Measurements from ENCODE around the gene MFAP3L.
A peak's percentile ranks its signal among the peaks of the same experiment; 100 is the strongest.
"Not testable (repeated sequence)": the region's sequence is repeated elsewhere in the genome, so short reads cannot be mapped to it uniquely, and the experiment has no call there.

Gene MFAP3L

GRCh38 chr4:170026253-170027021 is at the start of gene MFAP3L:
TSS of gene MFAP3L (minus strand) at chr4:170026395. CDS start at chr4:170005877, 20,518 bp downstream.
- peak; percentile 67 to 70 (median 69) for DNase-seq (ENCODE audit: low read depth in 3 of 3)

DNA sequence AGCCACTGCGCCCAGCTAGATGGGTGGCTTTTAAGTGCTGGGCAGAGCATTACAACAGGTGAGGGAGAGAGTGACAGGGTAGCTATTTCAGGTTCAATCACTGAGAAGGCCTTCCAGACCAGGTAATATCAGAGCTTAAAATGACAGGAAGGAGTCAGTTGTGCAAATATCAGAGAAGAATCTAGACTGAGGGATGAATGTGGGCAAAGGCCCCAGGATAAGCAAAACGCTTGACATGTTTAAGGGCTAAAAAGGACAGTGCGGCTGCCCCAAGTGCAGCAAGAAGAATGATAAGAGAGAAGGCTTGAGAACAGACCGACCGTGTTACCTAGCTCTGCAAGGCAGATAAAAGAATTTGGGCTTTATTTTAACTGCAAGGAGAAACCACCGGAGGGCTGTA is 45.0 kb upstream of the MFAP3L start:
- DNase-seq (ENCODE audit: low read depth in 3 of 3), result no peak

- no peak for DNase-seq (ENCODE audit: low read depth in 3 of 3)
Measured at GRCh38 chr4:170068438-170069128, 42.4 kb upstream of the MFAP3L start.

- DNase-seq (ENCODE audit: low read depth in 3 of 3), result no peak
Measured at GRCh38 chr4:170059421-170059820, 33.2 kb upstream of the MFAP3L start.

- DNase-seq (ENCODE audit: low read depth in 3 of 3), result no peak
Measured at GRCh38 chr4:170058826-170059225, 32.6 kb upstream of the MFAP3L start.

- no peak for DNase-seq (ENCODE audit: low read depth in 3 of 3)
Measured at GRCh38 chr4:170057866-170058265, 31.7 kb upstream of the MFAP3L start.

- no peak for DNase-seq (ENCODE audit: low read depth in 3 of 3)
Measured at GRCh38 chr4:170052919-170053318, 26.7 kb upstream of the MFAP3L start.

- no peak for DNase-seq (ENCODE audit: low read depth in 3 of 3)
Measured at GRCh38 chr4:170051402-170051801, 25.2 kb upstream of the MFAP3L start.

- no peak for DNase-seq (ENCODE audit: low read depth in 3 of 3)
Measured at GRCh38 chr4:170049766-170050165, 23.6 kb upstream of the MFAP3L start.

- peak in 1 of 3 experiments; percentile 20 for DNase-seq (ENCODE audit: low read depth in 3 of 3)
Measured at GRCh38 chr4:170047771-170048354, 21.7 kb upstream of the MFAP3L start.

GRCh38 chr4:170046156-170046555 is 20.0 kb upstream of the MFAP3L start:
- DNase-seq (ENCODE audit: low read depth in 3 of 3), result not testable (repeated sequence)

DNA sequence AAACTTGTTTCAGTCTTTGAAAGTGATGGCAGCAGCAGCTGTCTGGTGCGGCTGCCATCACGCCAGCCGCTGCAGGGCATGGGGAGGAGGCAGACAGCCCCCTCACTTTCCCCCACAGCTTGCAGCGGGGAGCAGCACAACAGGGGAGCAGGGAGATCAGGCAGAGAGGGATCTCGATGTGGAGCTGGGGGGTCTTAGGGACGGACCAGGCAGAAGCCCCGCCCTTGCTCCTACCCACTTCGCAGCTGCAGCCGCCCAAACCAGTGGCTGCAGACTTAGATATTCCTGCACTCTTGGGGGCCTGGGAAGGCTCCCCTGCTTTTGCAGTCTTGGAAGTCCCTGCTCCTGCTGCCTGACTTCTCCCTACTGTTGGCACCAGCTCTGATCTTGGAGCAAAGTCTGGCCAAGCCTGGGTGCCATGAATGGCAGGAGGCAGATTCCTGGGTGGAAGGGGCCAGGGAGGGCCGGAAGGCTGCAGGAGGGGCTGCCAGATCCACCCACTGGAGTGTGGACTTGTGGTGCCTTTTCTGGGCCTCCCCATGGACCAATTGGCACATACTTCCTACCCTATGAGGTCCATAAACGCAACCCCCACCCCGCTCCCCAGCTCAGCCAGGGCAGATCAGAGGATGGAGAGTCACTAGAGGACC is 14.0 kb upstream of the MFAP3L start:
- DNase-seq (ENCODE audit: low read depth in 3 of 3), result no peak

GRCh38 chr4:170038769-170039168 is 12.6 kb upstream of the MFAP3L start:
- no peak for DNase-seq (ENCODE audit: low read depth in 3 of 3)

DNA sequence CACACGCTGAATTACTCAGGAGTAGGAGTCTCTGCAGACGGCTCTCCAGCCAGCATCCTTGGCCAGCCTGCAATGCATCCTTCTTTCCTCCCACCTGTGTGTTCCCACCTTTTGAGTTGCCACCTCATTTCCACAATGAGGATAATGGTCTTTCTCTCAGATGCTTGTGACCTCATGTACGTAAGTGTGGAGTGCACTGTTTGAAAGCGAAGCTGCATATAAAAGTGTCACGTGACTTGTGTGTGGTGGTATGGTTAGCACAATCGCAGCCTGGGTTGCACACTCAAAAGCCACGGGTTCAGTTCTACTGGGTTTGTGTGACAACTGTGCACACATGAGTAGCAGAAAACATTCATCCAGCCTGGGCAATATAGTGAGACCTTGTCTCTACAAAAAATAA is 12.0 kb upstream of the MFAP3L start:
- no peak for DNase-seq (ENCODE audit: low read depth in 3 of 3)

DNA sequence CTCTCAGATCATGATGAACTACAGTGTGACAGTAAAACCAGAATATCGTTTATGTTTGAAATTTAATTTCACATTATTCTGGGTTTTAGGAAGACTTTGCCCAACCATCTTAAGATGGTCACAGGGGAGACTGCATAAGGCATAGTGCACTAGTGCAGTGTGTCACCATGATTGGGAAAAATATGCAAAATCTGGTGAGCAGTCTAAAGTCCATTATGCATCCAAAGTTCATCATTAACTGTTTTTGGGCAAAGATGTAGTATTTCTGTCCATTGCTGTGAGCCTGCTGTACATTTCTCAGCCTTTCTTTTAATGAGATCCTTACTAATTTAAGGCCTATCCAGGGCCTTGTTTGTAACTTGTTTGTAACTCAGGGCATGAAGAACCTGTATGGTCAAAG is 11.3 kb upstream of the MFAP3L start:
- no peak for DNase-seq (ENCODE audit: low read depth in 3 of 3)

GRCh38 chr4:170035845-170036244 is 9.7 kb upstream of the MFAP3L start:
- DNase-seq (ENCODE audit: low read depth in 3 of 3), result no peak

- no peak for DNase-seq (ENCODE audit: low read depth in 3 of 3)
Measured at GRCh38 chr4:170035231-170035630, 9.0 kb upstream of the MFAP3L start.

DNA sequence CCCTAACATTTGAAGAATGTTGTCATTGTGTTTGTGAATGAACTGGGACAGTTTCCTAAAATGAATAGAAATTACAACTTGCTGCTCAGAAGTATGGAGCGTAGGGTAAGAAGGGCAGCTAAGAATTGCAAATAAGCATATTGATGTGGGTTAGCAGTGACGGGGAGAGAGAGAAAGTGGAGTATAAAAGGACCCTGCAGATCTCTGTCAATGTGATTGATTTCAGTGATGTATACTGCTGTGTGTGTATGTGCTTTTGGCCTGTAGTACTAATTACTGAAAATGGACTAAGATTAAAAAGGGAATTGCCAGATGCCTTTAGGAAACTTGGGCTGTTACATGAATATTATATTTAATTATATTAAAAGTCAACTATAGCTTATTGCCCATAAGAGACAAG is 7.8 kb upstream of the MFAP3L start:
- DNase-seq (ENCODE audit: low read depth in 3 of 3), result no peak

DNA sequence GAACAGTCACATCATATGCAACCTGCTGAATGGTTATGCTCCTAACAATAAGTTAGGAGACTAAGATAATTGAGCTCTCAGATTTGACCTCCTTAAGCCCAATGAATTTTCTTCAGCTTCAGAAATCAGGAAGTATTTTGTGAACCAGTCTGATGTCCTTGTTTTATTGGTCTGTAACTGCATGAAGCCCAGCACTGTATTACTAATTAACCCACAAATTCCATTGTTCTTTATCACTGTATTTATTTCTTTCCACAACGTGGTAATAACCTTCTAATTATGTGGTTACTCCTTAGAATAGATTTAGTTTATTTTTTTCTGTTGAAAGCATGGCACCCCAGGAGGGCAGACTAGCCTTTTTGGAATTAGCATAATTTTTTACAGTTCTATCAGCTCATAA is 3.9 kb upstream of the MFAP3L start:
- DNase-seq (ENCODE audit: low read depth in 3 of 3), result no peak

DNA sequence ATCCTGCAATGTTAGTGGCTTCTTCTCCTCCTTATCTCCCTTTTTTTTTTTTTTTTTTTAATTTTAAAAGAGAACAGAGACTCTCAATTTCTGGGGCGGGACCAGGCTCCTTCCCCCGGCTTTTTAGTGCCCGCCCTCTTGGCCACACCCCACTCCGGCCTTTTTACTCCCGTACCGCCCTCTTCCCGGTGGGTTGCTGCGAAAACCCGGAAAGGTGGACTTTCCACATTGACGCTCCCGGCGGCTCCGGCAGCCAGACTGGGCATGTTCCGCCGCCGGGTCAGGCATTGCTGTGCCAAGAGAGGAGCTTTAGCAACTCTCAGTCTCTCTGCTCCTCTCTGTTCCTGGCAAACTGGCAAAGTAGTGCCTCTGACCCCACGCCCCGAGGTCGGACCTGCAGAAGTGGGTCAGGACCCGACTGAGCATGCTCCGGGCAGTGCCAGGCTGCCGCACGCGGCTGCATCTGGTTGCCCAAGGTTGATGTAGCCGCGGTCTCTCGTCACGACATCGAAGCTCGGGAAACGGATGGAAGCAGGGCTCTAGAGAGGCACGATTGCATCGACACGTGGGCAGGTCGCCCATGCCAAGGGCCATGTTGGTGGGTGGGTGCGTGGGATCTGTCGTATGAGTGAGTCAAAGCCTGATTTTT is 1.1 kb upstream of the MFAP3L start:
- peak; percentile 81 to 84 (median 83) for DNase-seq (ENCODE audit: low read depth in 3 of 3)

DNA sequence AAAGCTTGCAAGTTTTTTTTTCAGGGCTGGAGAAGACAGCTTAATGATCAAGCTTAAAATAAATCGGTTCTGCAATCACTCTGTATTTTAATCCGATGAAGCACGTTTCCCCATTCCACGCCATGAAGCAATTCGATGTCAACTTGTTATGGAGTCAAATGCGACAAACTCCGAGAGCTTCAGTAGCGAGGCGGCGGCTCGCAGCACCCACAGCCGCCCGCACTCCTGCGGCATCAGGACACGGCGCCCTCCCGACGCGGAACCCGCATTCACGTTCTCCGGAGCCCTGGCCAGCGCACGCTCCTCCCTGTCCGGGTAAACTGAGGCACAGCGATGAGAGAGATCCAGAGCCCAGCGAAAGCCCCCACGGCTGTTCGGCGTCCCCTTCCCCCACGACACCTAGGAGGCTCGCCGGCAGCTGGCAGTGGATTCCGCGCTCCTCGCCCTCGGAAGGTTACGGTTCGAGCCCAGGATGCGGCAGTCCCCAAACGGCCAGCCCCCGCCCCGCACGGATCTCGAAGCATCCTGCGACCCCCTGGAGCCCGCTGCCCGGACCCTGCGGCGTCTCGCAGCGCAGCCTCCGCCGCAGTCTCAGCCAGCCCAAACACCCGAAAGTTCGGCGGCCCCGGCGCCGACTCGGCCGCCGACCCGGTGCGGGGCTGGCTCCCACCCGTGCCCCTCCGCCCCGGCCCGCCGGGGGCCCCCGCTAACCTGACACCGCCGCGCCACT is 507 bp downstream of the MFAP3L start:
- no peak for DNase-seq (ENCODE audit: low read depth in 3 of 3)
